K562 (cell line): ENCODE results near the gene C2. TPM values are rescaled to one million over a fixed set of nuclear protein-coding genes. Genes with fewer than 3 reads are reported as not detected.

Experiments
- ARID1B ChIP-seq: fragments of 450-650 bp; IDR thresholded peaks from 2 replicates; pipeline ENCODE4 v1.6.1; 2016; ENCODE audit warnings: antibody characterized with exemption, mild to moderate bottlenecking, inconsistent platforms
- CBFA2T2 ChIP-seq: fragments of 450-650 bp; conservative IDR thresholded peaks from 2 replicates; pipeline ENCODE4 v1.6.1; 2017; ENCODE audit warnings: mild to moderate bottlenecking
- CBFA2T3 ChIP-seq: fragments of 450-650 bp; IDR thresholded peaks from 2 replicates; pipeline ENCODE4 v1.6.1; 2017
- DPF2 ChIP-seq: fragments of 450-650 bp; IDR thresholded peaks from 2 replicates; pipeline ENCODE4 v1.6.1; 2016
- EWSR1 ChIP-seq: fragments of 450-650 bp; IDR thresholded peaks from 2 replicates; pipeline ENCODE4 v1.6.1; 2018; ENCODE audit warnings: borderline replicate concordance, mild to moderate bottlenecking, low read depth, moderate library complexity; ENCODE audit not compliant: partially characterized antibody
- FOSL1 ChIP-seq: fragments of 200-800 bp; sonication (Bioruptor generic); conservative IDR thresholded peaks from 2 replicates; pipeline ENCODE4 v1.6.1; 2016; ENCODE audit warnings: missing genetic modification characterization, missing compliant biosample characterization
- FOXA3 ChIP-seq, 2 experiments: fragments of 450-650 bp in 1 of 2; sonication (generic) in 1 of 2; formaldehyde crosslinking; IDR thresholded peaks in 1 of 2; conservative IDR thresholded peaks in 1 of 2; 2 replicates each; pipeline versions ENCODE4 v1.4.0 to v1.8.0; 2020 to 2022; ENCODE audit warnings: mild to moderate bottlenecking in 2 of 2, missing genetic modification reagents in 1 of 2
- JUND ChIP-seq, 2 experiments: IDR thresholded peaks; 2 replicates in 1 of 2; 3 replicates in 1 of 2; pipeline ENCODE4 v1.6.1; 2011; ENCODE audit warnings: borderline replicate concordance in 2 of 2, low read depth in 2 of 2, low read length in 2 of 2, improper control_type of control experiment in 1 of 2, missing biosample characterization in 1 of 2, missing genetic modification characterization in 1 of 2, missing genetic modification reagents in 1 of 2
- KDM1A ChIP-seq, 2 experiments: fragments of 450-650 bp; IDR thresholded peaks; 2 replicates each; pipeline ENCODE4 v1.6.1; 2016; ENCODE audit warnings: mild to moderate bottlenecking in 2 of 2
- MAFG ChIP-seq: fragments of 450-650 bp; conservative IDR thresholded peaks from 2 replicates; pipeline ENCODE4 v1.6.1; 2016; ENCODE audit warnings: missing genetic modification characterization, missing compliant biosample characterization
- MECOM ChIP-seq: fragments of 250-450 bp; sonication (Bioruptor Pico); IDR thresholded peaks from 2 replicates; pipeline ENCODE4 v1.8.0; 2022; ENCODE audit warnings: inconsistent platforms
- PHF21A ChIP-seq: fragments of 450-650 bp; IDR thresholded peaks from 2 replicates; pipeline ENCODE4 v1.6.1; 2017; ENCODE audit warnings: low read depth, borderline replicate concordance
- PURB ChIP-seq: sonication (generic); formaldehyde crosslinking; IDR thresholded peaks from 2 replicates; pipeline ENCODE4 v1.9.0; 2021; ENCODE audit warnings: low read depth, mild to moderate bottlenecking, missing genetic modification reagents
- RFX1 ChIP-seq: fragments of 450-650 bp; IDR thresholded peaks from 2 replicates; pipeline ENCODE4 v1.6.1; 2016; ENCODE audit warnings: mild to moderate bottlenecking, moderate library complexity
- SAFB ChIP-seq: fragments of 200-400 bp; formaldehyde crosslinking; IDR thresholded peaks from 2 replicates; pipeline ENCODE4 v1.6.1; 2017; ENCODE audit warnings: low read depth, low read length, borderline replicate concordance
- SMARCE1 ChIP-seq: fragments of 450-650 bp; IDR thresholded peaks from 2 replicates; pipeline ENCODE4 v1.7.1; 2016; ENCODE audit warnings: mild to moderate bottlenecking
- ZFX ChIP-seq: sonication (generic); formaldehyde crosslinking; IDR thresholded peaks from 2 replicates; pipeline ENCODE4 v1.8.0; 2022; ENCODE audit warnings: mild to moderate bottlenecking, missing genetic modification reagents, moderate library complexity
- ZNF766 ChIP-seq: fragments of 200-800 bp; sonication (Bioruptor generic); conservative IDR thresholded peaks from 2 replicates; pipeline ENCODE4 v1.6.1; 2016; ENCODE audit warnings: missing genetic modification characterization, missing compliant biosample characterization
- polyA plus RNA-seq, 8 experiments: library from polyadenylated mRNA; depleted of rRNA in 4 of 8; stranded (reverse) in 5 of 8; unstranded in 3 of 8; fragments of >200 nt; fragmentation: Nextera tagmentation in 2 of 8; fragmentation: Illumina TruSeq in 1 of 8; extraction: Ambion mirVana in 2 of 8; extraction: Trizol in 1 of 8; gene quantifications; 2 replicates each; pipeline versions ENCODE4 v1.2.1 to v1.2.3, GENCODE V29; 2011 to 2014; ENCODE audit warnings: inconsistent platforms in 1 of 8, missing spikeins in 1 of 8
- total RNA-seq, 7 experiments: library from RNA; depleted of rRNA in 6 of 7; stranded (reverse); fragments of >200 nt in 6 of 7; fragmentation: Illumina TruSeq in 2 of 7; extraction: Trizol in 2 of 7; gene quantifications; 2 replicates each; pipeline versions ENCODE4 v1.2.1 to v1.2.3, GENCODE V29; 2011 to 2021; ENCODE audit warnings: low replicate concordance in 1 of 7
- TF ChIP-seq, protein P1 (sequence below): fragments of 200-800 bp; sonication (Bioruptor generic); IDR thresholded peaks from 2 replicates; pipeline ENCODE4 v1.6.1; 2017; ENCODE audit warnings: missing genetic modification characterization, missing compliant biosample characterization
- TF ChIP-seq, protein P2 (sequence below): fragments of 250-450 bp; sonication (Bioruptor Pico); IDR thresholded peaks from 2 replicates; pipeline ENCODE4 v1.4.0; 2020; ENCODE audit warnings: mild to moderate bottlenecking, moderate library complexity
- TF ChIP-seq, protein P3 (sequence below): fragments of 450-650 bp; formaldehyde crosslinking; conservative IDR thresholded peaks from 2 replicates; pipeline ENCODE4 v1.4.0; 2022; ENCODE audit warnings: mild to moderate bottlenecking, missing genetic modification characterization

Gene C2
- total and polyA plus RNA-seq, 9 of the 15 experiments (the other 6 are each of a cell fraction or from before 2014, with no cell fraction given), result 0.05 to 1.1 (median 0.39) TPM; not detected in 1

DNA sequence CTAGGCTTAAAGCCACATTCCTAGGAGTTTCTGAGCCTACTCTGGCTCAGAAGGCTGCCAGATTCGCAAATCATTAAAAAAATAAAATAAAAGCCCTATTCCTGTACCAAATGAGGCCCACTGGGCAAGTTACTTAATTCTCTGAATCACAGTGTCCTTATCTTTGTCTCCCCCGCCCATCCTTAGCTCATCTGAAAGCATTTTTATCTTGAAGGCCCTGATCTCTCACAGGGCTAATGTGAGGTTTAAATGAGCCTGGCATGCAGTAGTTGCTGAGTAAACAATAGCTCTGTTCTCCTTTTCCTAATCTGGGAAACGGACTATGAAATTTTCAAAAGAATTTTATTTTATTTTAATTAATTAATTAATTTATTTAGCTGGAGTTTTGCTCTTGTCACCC is 23.6 kb upstream of the C2 start (continued):
- TF ChIP-seq, protein P1, sequence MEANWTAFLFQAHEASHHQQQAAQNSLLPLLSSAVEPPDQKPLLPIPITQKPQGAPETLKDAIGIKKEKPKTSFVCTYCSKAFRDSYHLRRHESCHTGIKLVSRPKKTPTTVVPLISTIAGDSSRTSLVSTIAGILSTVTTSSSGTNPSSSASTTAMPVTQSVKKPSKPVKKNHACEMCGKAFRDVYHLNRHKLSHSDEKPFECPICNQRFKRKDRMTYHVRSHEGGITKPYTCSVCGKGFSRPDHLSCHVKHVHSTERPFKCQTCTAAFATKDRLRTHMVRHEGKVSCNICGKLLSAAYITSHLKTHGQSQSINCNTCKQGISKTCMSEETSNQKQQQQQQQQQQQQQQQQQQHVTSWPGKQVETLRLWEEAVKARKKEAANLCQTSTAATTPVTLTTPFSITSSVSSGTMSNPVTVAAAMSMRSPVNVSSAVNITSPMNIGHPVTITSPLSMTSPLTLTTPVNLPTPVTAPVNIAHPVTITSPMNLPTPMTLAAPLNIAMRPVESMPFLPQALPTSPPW (CRISPR knock-in tag), result peak; percentile 56
- TF ChIP-seq EWSR1 (no peak), DPF2 (peak; percentile 76), PHF21A (0 out of 2 replicates have a peak, but pooled peaks have one; percentile 30), ZFX (peak; percentile 28; the same call in 1 of the 2 replicates), MAFG (0 out of 2 replicates have a peak, but pooled peaks have one; percentile 8), CBFA2T3 (peak; percentile 63), SAFB (no peak), CBFA2T2 (peak; percentile 42), RFX1 (no peak), FOXA3 (CRISPR knock-in tag; conservative IDR thresholded peaks at IDR 0.05 in 1 of 2, IDR thresholded peaks at IDR 0.05 in 1 of 2) (0 out of 4 replicates have a peak, but pooled peaks of 1 of the 2 experiments have one; percentile 19), PURB (CRISPR knock-in tag) (no peak), KDM1A (IDR thresholded peaks at IDR 0.05) (peak; percentile 90 to 93), SMARCE1 (peak; percentile 32; the same call in 1 of the 2 replicates), ZNF766 (CRISPR knock-in tag) (peak; percentile 76), ARID1B (peak; percentile 67), JUND (IDR thresholded peaks at IDR 0.05; ENCODE audit: borderline replicate concordance, low read depth, low read length) (peak; percentile 40; the same call in 1 of the 2 replicates), JUND (tag; IDR thresholded peaks at IDR 0.05; ENCODE audit: borderline replicate concordance, low read depth, low read length) (no peak; the same call in 2 of the 3 replicates), FOSL1 (tag) (peak; percentile 55), MECOM (CRISPR knock-in tag) (peak; percentile 75; the same call in 1 of the 2 replicates)
- TF ChIP-seq, protein P2, sequence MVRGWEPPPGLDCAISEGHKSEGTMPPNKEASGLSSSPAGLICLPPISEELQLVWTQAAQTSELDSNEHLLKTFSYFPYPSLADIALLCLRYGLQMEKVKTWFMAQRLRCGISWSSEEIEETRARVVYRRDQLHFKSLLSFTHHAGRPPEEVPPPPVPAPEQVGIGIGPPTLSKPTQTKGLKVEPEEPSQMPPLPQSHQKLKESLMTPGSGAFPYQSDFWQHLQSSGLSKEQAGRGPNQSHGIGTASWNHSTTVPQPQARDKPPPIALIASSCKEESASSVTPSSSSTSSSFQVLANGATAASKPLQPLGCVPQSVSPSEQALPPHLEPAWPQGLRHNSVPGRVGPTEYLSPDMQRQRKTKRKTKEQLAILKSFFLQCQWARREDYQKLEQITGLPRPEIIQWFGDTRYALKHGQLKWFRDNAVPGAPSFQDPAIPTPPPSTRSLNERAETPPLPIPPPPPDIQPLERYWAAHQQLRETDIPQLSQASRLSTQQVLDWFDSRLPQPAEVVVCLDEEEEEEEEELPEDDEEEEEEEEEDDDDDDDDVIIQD (CRISPR knock-in tag), result no peak
- TF ChIP-seq, protein P3, sequence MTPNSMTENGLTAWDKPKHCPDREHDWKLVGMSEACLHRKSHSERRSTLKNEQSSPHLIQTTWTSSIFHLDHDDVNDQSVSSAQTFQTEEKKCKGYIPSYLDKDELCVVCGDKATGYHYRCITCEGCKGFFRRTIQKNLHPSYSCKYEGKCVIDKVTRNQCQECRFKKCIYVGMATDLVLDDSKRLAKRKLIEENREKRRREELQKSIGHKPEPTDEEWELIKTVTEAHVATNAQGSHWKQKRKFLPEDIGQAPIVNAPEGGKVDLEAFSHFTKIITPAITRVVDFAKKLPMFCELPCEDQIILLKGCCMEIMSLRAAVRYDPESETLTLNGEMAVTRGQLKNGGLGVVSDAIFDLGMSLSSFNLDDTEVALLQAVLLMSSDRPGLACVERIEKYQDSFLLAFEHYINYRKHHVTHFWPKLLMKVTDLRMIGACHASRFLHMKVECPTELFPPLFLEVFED (CRISPR knock-in tag), result no peak
